T47D (cell line): Measurements from ENCODE around the gene IDI1.
"Not testable (repeated sequence)": the region's sequence is repeated elsewhere in the genome, so short reads cannot be mapped to it uniquely, and the experiment has no call there.

Experiments
- DNase-seq, 2 experiments: peaks; one replicate each; pipeline versions ENCODE4 v3.0.0 to v3.0.0-alpha.2; 2011 to 2012; ENCODE audit warnings: low read depth in 1 of 2, low spot score in 1 of 2
- JUND ChIP-seq: IDR thresholded peaks from 2 replicates; pipeline ENCODE4 v1.6.1; 2012; ENCODE audit warnings: low read depth
- in situ Hi-C: cut with HindIII; loops from 2 replicates; pipeline ENCODE4 v1.10.0; 2016; ENCODE audit warnings: low sequenced_read_pairs, low pct_unique_long_range_greater_than_20kb

IDI1 gene

DNA sequence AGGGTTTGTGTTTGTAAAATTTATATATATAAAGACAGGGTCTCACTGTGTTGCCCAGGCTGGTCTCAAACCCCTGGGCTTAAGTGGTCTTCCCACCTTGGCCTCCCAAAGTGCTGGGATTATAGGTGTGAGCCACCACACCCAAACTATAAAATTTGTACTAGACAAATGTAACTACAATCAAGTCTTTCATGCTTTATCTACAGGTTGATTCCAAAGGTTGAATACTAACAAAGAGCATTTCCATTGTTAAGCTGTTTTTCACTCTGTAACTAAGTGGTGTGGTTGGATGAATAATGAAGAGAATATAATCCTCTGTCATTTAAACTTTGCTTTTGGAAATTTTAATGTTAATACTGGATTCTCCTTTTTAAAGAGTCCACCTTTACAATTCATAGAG, 29.7 kb upstream of the IDI1 start:
- in situ Hi-C loops: no loop called here
- no peak for TF ChIP-seq JUND
- DNase-seq: no peak

DNA sequence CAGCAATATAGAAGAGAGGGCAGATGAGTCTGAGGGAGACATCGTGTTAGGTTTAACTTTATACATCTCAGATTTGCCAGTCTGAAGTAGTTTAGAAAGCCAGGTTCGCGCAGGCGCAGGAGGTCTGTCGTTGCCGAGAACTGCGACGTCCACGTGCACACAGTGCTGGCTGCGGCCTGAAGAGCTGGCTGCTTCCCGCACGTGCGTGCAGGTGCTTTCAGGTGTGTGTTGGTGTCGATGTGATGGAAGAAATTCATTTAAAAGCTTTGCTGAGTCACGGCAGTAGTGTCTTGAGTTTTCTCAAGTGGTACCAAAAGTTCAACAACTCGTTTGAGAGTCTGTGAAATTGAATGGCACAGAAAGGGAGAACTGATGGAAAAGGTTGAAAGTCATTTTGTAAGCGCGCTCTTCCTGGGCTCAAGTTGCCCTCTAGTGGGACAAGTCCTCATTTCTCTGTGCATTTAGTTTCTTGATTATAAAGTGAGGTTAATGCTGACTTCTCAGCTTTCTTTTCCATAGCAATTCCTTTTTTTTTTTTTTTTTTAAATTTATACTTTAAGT, 25.9 kb upstream of the IDI1 start:
- no peak for TF ChIP-seq JUND
- in situ Hi-C loops: no loop called here
- peak in 1 of 2 experiments; percentile 49 for DNase-seq

DNA sequence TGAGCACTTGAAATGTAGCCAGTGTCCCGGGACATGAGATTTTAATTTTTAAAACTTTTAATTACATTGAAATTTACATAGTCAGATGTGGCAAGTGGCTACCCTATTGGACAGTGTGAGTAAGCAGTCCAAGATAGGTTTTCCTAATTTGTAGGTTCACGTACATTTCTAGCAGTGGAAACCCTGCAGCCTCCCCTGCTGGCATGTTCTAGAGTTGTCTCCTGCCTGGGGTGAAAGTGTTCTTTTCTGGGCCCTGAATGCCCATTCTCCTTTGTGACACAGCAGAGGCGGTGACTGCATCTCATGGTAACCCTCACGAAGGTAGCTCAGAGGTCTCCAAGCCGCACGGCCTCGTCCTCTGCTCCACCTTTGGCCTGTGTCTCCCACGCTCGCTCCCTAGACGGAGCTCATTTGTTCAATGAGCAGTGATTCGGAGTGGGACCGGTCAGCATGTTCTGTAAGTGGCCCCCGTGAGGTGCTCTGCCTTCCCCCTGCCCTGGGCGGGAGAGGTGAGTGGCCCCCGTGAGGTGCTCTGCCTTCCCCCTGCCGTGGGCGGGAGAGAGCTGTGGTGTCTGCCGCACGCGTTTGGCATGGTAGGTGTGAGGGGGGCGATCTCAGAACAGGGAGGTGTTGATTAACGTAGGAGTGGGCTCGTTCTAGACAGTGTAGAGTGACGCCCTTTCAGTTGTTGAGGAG, 25.3 kb upstream of the IDI1 start:
- in situ Hi-C loops: no loop called here
- no peak for TF ChIP-seq JUND
- peak in 1 of 2 experiments; percentile 15 for DNase-seq

DNA sequence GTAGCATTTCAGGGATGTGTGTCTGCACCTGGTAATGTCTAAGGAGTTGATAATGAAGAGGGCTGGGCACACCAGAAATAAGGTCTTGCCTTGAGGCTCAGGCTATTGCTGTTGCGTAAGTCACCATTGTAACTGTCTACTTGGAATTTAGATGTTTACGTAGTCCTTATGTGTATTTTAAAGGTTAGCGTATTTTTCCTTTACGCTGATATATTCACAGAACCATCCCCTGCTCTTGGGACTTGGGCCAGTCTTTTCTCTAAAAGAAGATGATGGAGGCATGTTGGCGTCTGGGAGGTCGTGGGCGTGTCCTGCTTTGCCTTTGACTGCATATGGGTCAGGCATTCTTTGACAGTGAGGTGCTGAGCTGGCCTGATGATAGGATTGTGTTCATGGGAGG, 22.0 kb upstream of the IDI1 start:
- in situ Hi-C loops: no loop called here
- no peak for TF ChIP-seq JUND
- peak in 1 of 2 experiments; percentile 11 for DNase-seq

DNA sequence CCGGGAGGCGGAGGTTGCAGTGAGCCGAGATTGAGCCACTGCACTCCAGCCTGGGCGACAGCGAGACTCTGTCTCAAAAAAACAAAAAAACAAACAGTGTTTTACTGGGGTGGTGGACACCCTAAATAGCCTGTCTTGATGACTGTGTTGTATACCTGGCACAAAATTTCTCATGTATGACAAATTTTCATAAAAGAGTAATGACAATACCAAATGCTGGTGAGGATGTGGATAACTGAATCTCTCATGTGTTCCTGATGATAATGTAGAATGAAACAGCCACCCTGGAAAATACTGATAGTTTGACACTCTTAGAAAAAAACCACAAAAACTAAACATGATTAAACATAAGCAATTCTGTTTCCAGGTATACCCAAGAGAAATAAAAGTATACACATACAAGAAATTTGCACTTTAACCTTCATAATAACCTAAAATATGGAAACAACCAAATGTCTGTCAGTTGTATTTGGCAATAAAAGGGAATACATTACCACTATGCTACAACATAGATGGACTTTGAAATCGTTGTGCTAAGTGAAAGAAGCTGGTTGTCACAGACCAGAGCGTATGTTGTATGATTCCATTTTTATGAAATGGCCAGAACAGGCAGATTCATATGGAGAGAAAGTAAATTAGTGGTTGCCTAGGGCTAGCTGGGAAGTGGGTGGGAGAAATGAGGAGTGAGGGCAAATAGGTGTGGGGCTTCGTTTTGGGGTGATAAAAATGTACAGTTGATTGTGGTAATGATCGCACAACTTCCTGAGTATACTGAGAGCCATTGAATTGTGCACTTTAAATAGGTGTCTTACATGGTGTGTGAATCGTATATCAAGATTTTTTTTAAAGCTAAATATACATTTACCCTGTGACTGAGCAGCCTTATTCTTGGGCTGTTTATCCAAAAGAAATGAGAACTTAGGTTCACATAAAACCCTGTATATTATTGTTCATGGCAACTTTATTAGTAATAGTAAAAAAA, 19.8 kb upstream of the IDI1 start:
- in situ Hi-C loops: no loop called here
- no peak for DNase-seq
- TF ChIP-seq JUND: no peak

DNA sequence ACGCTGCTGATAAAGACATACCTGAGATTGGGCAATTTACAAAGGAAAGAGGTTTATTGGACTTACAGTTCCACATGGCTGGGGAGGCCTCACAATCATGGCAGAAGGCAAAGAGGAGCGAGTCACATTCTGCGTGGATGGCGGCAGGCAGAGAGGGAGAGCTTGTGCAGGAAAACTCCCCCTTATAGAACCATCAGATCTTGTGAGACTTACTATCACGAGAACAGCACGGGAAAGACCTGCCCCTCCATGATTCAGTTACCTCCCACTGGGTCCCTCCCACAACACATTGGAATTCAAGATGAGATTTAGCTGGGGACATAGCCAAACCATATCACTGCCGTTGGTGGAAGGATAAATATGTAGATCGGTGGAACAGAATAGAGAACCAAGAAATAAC, 17.8 kb upstream of the IDI1 start:
- DNase-seq, in situ Hi-C loops: not testable (repeated sequence)

DNA sequence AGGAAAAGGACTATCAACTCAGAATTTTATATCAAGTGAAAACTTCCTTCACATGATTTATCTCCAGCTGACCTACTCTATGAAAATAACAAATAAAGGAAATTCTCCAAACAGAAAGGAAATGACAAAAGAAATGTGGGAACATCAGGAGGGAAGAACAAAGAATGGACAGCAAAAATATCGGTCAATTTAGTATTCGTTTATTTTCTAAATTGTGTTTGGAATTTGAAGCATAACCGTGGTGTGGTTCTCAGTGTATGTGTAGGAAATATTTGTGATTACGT, 16.0 kb upstream of the IDI1 start:
- TF ChIP-seq JUND: no peak
- in situ Hi-C loops: no loop called here
- no peak for DNase-seq

DNA sequence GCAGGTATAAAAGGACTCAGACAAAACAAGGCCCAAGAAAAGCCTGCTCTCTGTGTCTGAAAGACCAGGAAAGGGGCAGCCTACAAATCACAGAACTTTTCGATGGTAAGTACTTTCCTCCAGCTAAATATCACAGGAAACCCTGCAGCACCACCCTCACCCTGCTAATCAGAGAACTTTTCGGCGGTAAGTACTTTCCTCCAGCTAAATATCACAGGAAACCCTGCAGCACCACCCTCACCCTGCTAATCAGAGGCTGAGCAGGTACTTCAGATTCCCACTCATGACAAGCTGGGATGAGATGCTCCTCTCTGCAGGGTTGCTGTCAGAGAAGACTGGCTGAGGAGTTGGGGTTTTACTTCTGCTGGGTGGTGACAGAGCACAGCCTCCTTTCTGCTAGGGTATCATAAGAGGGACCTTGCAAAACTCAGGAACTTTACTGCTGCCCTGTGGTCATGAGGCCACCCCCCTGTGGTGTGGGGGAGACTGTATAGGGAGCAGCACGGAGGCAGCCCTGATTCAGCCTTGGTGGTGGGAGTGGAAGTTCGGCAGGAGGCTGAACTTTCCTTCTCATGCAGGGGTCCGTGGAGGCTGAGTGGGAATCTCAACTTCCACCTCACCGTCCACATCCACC, 14.4 kb upstream of the IDI1 start:
- in situ Hi-C loops: no loop called here
- no peak for TF ChIP-seq JUND
- DNase-seq: no peak

DNA sequence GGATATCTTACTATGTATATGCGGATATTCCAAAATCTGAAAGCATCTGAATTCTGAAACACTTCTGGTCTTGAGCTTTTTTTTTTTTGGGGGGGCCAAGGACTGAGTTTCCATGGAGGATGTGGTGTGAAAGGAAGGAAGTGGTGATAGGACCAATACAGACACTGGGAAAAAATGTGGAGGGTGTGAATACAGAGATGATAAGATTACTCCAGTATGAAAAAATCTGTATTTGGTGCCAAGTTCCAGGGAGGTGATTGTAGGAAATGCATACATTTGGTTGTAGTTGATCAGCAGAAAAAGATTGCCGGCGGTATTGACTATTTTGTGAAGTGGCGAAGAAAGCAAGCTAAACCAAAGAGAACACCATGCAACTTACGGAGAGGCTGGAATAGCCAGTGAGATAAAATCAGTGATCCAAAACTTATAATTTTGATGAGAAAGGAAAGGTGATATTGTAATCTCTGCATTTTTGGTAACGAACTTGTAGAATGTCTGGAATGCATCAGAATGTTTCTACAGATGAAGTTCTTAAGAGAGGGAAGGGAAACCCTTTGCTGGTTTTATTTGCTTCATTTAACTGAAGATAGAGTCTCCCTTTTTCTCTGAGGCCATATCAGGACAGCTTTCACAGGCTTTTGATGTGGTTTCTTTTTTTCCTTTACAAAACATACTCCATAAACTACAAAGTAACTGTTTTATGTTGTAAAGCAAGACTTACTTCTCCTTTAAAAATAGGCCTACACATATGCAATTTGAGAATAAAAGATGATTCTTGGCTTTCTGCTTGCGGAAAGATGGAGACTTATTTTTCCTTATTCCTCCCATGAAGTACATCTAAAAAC, 13.2 kb upstream of the IDI1 start:
- in situ Hi-C loops: no loop called here
- no peak for DNase-seq
- TF ChIP-seq JUND: no peak

DNA sequence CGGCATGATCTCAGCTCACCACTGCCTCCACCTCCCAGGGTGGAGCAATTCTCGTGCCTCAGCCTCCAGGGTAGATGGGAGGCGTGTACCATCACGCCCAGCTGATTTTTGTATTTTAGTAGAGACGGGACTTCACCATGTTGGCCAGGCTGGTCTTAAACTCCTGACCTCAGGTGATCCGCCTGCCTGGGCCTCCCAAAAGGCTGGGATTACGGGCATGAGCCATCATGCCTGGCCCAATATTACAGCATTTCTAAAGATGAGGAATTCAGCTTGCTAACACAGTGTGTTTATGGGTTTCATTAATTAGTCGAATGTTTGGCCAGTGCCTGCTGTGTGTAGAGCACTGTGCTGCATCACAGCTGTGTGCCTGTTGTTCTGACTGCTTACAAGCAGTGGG, 11.0 kb upstream of the IDI1 start:
- in situ Hi-C loops: no loop called here
- no peak for TF ChIP-seq JUND
- no peak for DNase-seq

DNA sequence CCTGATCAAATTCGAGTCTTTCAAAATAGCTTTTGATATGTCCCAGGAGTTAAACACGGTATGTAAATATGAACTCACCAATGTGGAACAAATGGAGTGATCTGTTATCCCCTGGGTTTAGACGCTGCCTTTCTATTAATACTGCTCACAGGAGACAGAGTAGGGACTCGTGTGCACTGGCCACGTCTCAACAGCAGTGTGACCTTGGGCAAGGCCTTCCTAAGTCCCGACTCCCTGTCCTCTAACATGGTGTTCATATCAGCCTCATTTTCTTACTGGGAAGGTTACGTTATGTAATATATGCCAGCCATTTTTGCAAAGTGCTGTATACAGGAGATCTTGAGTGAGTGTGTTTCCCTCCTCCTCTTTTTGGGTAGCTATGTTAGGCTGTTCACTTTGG, 9.1 kb upstream of the IDI1 start:
- DNase-seq: no peak
- in situ Hi-C loops: no loop called here
- no peak for TF ChIP-seq JUND

DNA sequence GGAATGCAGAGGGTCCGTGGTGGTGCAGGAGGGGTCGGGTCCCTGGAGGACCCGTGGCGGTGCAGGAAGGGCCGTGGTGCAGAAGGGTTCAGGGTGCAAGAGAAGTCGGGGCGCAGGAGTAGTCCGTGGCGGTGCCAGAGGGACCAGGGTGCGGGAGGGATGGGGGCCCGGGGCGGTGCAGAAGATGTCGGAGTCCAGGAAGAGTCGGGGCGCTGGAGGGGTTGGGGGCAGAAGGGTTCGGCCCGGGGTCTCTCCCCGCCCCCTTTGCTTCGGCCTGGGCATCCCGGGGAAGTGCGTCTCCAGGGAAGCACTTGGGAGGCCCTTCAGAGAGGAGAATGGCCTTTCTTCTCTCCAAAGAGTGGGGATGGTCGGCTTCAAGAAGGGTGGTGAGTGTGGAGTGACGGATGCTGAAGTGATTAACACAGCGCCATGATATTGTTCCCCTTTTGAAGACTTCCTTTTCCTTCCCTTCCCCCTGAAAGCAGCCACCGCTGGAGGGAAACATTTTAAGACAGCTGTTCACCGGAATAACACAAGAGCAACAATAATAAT, 8.3 kb upstream of the IDI1 start:
- TF ChIP-seq JUND: no peak
- DNase-seq: no peak

More for the DNA sequence above, 8.3 kb upstream of the IDI1 start:
- in situ Hi-C loops: no loop called here
